PC-3 (cell line): ENCODE measurements around the gene MAML3.

Source experiments
- CTCF ChIP-seq: fragments of 300-600 bp; sonication (generic); conservative IDR thresholded peaks from 2 replicates; pipeline ENCODE4 v1.5.1; 2017; ENCODE audit warnings: antibody characterized with exemption, low read depth, mild to moderate bottlenecking, low read length
- EZH2 ChIP-seq: fragments of 300-600 bp; sonication (generic); IDR thresholded peaks from one replicate; pipeline ENCODE4 v1.6.1; 2017; ENCODE audit warnings: antibody characterized with exemption, mild to moderate bottlenecking, low read length; ENCODE audit not compliant: unreplicated experiment
- EZH2phosphoT487 ChIP-seq: fragments of 300-600 bp; sonication (generic); IDR thresholded peaks from 2 replicates; pipeline ENCODE4 v1.6.1; 2018; ENCODE audit warnings: mild to moderate bottlenecking, antibody characterized with exemption, low read length, borderline replicate concordance

- TF ChIP-seq CTCF = no peak
- no peak for TF ChIP-seq EZH2phosphoT487
- no peak for TF ChIP-seq EZH2
These were observed 72.2 kb downstream of the MAML3 start for GRCh38 chr4:140081641-140082390.
